ENCODE results near the gene GALT.
A peak's percentile ranks its signal among the peaks of the same experiment; 100 is the strongest.

The GALT gene

GRCh38 chr9:34651876-34652601, 5.6 kb downstream of the GALT start, which contains the start of gene IL11RA:
Gene IL11RA (plus strand): TSS chr9:34652185. CDS start chr9:34655218, 3,033 bp downstream.
- peak; percentile 39 to 45 for DNase-seq (ENCODE audit: low read depth in 2 of 2)

- DNase-seq (ENCODE audit: low read depth in 2 of 2) = no peak
These were observed 6.1 kb downstream of the GALT start for GRCh38 chr9:34652602-34653000.

GRCh38 chr9:34653151-34654072, 6.9 kb downstream of the GALT start:
- DNase-seq (ENCODE audit: low read depth in 2 of 2) = no peak

DNA sequence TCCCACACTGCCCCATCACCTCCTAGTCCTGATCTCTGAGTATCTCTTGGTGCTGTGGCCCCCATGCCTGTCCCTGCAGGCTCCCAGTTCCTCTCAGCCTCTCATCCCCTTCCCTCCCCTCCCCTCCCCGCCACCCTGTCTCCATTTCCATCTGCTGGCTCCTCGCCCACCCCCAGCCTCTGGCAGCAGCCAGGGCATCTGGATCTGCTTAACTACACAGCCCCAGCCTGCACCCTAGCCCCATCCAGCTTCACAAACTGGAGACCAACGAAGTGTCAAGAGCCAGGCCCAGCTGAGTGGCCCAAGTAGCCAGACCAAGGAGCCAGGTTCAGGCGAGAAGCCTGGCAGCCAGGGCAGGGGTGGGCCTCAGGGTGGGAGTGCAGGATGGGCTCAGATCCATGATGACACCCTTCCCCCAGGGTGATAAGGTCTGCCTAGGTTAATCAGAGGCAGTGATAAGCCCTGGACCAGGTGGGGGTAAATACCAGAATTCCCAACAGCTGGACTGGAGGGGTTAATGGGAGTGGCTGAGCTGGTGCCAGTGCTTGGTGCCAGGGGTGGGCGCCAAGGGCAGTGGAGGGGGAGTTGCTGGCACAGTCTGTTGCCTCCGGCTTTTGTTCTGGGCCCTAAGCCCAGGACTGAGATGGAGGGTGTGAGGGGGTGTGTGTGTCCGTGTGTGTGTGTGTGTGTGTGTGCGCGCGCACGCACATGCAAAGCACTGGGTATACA, 8.0 kb downstream of the GALT start:
- DNase-seq (ENCODE audit: low read depth in 2 of 2) = no peak

GRCh38 chr9:34655394-34655793, 8.9 kb downstream of the GALT start:
- DNase-seq (ENCODE audit: low read depth in 2 of 2) = no peak

GRCh38 chr9:34656992-34657391, 10.5 kb downstream of the GALT start:
- no peak for DNase-seq (ENCODE audit: low read depth in 2 of 2)

GRCh38 chr9:34658461-34658860, 12.0 kb downstream of the GALT start:
- DNase-seq (ENCODE audit: low read depth in 2 of 2) = no peak

DNA sequence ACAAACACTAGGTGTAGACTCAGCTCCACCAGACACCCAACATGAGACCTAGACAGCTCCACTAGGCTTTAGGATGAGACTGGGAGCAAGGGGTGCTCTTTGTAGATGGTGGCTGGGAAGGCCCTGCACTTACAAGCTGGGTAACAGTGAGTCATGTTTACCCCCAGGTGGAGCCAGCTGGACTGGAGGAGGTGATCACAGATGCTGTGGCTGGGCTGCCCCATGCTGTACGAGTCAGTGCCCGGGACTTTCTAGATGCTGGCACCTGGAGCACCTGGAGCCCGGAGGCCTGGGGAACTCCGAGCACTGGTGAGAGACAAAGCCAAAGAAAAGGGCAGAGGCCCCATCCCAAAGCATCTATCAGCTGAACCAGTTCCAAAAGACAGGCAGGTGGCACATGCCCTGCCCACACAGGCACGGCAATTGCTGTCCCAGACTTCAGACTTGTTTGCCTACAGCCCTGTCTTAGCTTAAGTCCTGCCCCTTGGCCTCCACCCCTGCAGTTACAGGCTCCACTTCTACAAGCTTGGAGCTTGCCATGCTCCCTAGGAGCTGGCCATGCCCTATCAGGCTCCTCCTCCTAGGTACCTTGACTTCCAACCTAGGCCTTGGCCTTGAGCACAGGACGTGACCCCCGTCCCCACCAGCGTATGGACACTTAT, 13.2 kb downstream of the GALT start:
- DNase-seq (ENCODE audit: low read depth in 2 of 2) = no peak

- no peak for DNase-seq (ENCODE audit: low read depth in 2 of 2)
These were observed 16.2 kb downstream of the GALT start, which contains the start of gene CCL27 for GRCh38 chr9:34662526-34663302. Gene CCL27 (minus strand): TSS chr9:34662657. CDS start chr9:34662633, 24 bp downstream.

DNA sequence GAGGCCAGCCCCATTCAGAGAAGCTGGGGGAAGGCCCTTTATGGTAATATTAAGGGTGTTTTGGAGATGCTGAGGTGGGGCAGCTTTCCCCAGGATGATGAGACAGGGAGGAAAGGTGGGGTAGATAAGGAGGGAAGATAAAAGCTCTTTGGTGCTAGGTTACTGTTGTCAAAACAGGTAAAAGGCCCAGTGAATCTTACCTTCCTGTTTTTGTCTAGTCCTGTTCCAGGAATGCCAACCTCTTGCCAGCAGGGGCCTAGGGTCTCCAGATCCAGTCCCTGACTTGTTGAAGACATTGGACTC, 16.8 kb downstream of the GALT start:
- DNase-seq (ENCODE audit: low read depth in 2 of 2) = no peak

- peak; percentile 20 to 69 for DNase-seq (ENCODE audit: low read depth in 2 of 2)
These were observed 18.0 kb downstream of the GALT start for GRCh38 chr9:34664281-34665066.

GRCh38 chr9:34665067-34665380, 18.5 kb downstream of the GALT start:
- DNase-seq (ENCODE audit: low read depth in 2 of 2) = no peak

DNA sequence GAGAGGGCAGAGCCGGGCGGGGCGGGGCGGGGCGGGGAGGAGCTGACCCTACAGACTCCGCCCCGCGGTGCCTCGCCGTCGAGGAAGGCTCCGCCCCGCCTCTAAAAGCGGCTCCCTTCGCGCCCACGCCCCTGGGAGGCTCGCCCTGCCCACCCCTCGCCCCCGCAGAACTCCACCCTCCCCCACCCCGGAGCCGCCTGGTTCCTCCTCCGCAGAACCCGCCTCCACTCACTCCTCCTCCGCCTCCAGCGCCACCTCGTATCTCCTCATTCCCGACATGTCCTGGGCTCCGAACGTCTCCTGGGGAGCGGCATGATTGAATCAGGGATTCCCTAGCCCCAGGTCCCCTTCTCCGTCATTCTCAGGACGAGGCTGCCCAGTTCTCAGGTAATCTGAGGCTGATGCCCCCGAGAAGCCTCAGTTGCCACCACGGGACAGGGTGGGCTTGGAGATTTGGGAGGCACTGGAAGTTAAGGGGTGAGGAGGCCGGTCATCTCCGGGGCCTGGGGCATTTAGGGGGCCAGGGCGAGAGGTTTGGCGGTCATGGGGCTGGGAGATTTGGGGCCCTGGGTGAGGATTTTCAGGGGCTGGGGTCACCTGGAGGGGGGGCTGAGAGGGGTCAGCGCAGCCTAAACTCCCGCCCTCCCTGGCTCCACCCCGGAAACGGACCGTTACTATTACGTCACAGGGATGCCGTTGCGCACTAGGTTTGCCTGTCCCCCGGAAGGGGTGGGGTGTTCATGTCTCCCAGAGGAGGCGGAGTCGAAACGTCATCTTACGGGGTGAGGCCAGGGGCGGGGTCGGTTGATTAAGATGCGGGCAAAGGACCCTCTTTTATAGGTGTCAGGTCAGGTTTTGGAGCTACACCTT, 19.1 kb downstream of the GALT start:
- DNase-seq (ENCODE audit: low read depth in 2 of 2) = peak; percentile 62 to 70

- no peak for DNase-seq (ENCODE audit: low read depth in 2 of 2)
These were observed 23.5 kb downstream of the GALT start for GRCh38 chr9:34669809-34670562.

DNA sequence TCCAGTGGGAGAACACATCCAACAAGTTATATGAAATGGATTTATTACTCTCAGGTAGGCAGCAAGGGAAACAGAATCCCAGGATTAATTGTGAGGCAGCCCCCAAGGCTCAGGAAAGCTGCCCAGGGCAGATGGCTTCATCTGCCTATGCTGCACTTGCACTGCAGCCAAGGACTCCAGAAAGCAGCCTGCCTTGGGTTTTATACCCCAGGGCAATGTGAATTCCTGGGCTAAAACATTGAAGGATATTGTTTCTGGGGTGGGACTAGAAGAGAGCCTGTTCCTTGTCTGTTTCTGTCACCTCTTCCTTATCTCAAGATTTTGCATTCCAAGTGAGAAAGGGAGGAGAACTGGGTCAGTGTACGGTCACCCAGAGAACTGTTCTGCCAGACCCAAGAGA, 24.8 kb downstream of the GALT start:
- DNase-seq (ENCODE audit: low read depth in 2 of 2) = no peak

- DNase-seq (ENCODE audit: low read depth in 2 of 2) = no peak
These were observed 28.0 kb downstream of the GALT start for GRCh38 chr9:34674440-34674839.

- peak; percentile 38 to 65 for DNase-seq (ENCODE audit: low read depth in 2 of 2)
These were observed 28.7 kb downstream of the GALT start for GRCh38 chr9:34675048-34675714.

DNA sequence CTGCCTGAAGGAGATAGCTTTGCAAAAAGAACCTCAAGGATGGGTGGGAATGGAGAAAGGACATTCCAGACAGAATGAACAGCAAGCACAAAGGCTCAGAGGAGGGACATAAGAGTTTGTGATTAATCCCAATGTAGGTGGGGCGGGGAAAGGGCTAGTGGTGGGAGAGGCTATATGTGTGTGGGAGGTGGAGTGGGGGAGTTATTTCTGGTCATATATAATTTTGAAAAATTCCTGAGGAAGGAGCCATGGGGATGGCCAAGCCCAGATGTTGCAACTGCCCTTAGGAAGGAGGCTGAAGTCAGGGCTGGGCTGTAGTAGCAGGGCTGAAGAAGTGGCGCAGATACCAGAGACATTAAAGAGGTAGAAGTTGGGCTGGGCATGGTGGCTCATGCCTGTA, 29.4 kb downstream of the GALT start:
- DNase-seq (ENCODE audit: low read depth in 2 of 2) = no peak
